ENCODE measurements around the gene DLG2.
"Not testable (repeated sequence)": the region's sequence is repeated elsewhere in the genome, so short reads cannot be mapped to it uniquely, and the experiment has no call there.

The DLG2 gene

GRCh38 chr11:84819128-84819527 is 808.0 kb downstream of the DLG2 start:
- no peak for DNase-seq

- no peak for DNase-seq
These were observed 809.1 kb downstream of the DLG2 start for GRCh38 chr11:84817998-84818397.

GRCh38 chr11:84812471-84812969 is 814.6 kb downstream of the DLG2 start:
- DNase-seq: no peak

- no peak for DNase-seq
These were observed 820.8 kb downstream of the DLG2 start for GRCh38 chr11:84806354-84806753.

GRCh38 chr11:84804041-84804440 is 823.1 kb downstream of the DLG2 start:
- no peak for DNase-seq

- DNase-seq: no peak
These were observed 826.3 kb downstream of the DLG2 start for GRCh38 chr11:84800755-84801346.

GRCh38 chr11:84799112-84799511 is 828.0 kb downstream of the DLG2 start:
- no peak for DNase-seq

- DNase-seq: no peak
These were observed 831.4 kb downstream of the DLG2 start for GRCh38 chr11:84795698-84796097.

GRCh38 chr11:84794663-84795443 is 832.3 kb downstream of the DLG2 start:
- DNase-seq: no peak

GRCh38 chr11:84793318-84793717 is 833.8 kb downstream of the DLG2 start:
- no peak for DNase-seq

- no peak for DNase-seq
These were observed 836.2 kb downstream of the DLG2 start for GRCh38 chr11:84790849-84791427.

GRCh38 chr11:84788220-84788619 is 838.9 kb downstream of the DLG2 start:
- DNase-seq: no peak

- not testable (repeated sequence) for DNase-seq
These were observed 843.0 kb downstream of the DLG2 start for GRCh38 chr11:84784158-84784557.

- no peak for DNase-seq
These were observed 846.4 kb downstream of the DLG2 start for GRCh38 chr11:84780689-84781293.

GRCh38 chr11:84775503-84775902 is 851.6 kb downstream of the DLG2 start:
- DNase-seq: no peak

GRCh38 chr11:84763931-84764330 is 863.2 kb downstream of the DLG2 start:
- DNase-seq: no peak

GRCh38 chr11:84757711-84758110 is 869.4 kb downstream of the DLG2 start:
- DNase-seq: no peak

GRCh38 chr11:84751371-84751770 is 875.8 kb downstream of the DLG2 start:
- no peak for DNase-seq

- no peak for DNase-seq
These were observed 879.3 kb downstream of the DLG2 start for GRCh38 chr11:84747871-84748270.

GRCh38 chr11:84740050-84740449 is 887.1 kb downstream of the DLG2 start:
- DNase-seq: no peak

GRCh38 chr11:84724256-84724655 is 902.9 kb downstream of the DLG2 start:
- no peak for DNase-seq

GRCh38 chr11:84722583-84723108 is 904.5 kb downstream of the DLG2 start:
- DNase-seq: no peak

GRCh38 chr11:84721561-84721961 is 905.6 kb downstream of the DLG2 start:
- no peak for DNase-seq
